HG03439 (cell line): ENCODE data around the gene ANKRD11.
"Not testable (repeated sequence)": the region's sequence is repeated elsewhere in the genome, so short reads cannot be mapped to it uniquely, and the experiment has no call there.

Experiments
- ATAC-seq: cut with Tn5 transposase; IDR thresholded peaks from one replicate; pipeline ENCODE4 v1.9.1; 2021; ENCODE audit warnings: mild to moderate bottlenecking, moderate library complexity; ENCODE audit not compliant: unreplicated experiment

Gene ANKRD11

DNA sequence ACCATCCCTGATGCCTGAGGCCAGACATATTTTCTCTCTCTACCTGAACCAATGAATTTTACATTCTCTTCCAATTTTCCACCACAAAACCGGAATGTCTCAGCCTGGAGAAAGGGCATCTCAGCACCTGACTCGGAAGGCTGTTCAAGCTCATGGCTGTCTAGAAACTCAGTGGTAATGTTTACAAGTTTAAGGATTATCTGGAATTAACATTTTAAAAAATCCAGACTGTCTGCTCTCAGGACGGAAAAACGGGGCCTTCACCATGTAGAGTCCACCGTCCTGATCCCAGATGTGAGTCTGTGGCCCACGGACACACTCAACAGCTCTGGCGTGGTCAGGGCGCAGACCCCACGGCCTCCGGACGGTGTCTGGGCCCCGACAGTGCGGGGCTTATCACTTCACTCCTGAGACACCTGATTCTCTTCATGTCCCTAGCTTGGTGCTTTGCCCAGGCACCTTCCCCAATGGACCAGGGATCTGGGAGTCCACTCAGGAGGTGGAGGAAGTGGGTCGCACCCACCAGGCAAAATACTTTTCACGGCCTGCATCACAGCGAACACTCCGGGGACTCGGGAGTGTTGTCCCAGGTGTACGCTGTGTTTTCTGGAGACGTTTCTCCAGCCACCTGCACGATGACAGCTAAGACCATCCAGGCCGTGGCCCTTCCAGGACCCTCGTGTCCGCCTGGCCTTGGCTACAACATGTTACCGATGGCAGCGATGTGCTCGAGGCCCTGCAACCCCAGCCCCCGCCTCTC, 171.3 kb downstream of the ANKRD11 start:
- ATAC-seq, result no peak

DNA sequence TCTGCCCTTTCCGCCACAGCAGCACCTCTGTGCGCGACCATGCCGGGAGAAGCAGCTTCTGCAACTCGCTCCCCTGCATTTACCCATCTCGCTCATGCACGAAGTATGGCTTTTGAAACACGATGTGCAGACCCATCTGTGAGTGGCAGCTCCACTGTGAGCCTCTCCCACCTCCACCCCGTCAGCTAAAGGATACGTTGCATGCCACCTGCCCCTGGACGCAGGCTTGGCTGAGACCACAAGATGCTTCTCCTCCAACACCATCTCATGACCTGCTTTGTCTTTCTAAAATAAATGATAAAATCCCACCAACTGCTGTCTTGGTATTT, 172.0 kb downstream of the ANKRD11 start:
- ATAC-seq, result no peak

DNA sequence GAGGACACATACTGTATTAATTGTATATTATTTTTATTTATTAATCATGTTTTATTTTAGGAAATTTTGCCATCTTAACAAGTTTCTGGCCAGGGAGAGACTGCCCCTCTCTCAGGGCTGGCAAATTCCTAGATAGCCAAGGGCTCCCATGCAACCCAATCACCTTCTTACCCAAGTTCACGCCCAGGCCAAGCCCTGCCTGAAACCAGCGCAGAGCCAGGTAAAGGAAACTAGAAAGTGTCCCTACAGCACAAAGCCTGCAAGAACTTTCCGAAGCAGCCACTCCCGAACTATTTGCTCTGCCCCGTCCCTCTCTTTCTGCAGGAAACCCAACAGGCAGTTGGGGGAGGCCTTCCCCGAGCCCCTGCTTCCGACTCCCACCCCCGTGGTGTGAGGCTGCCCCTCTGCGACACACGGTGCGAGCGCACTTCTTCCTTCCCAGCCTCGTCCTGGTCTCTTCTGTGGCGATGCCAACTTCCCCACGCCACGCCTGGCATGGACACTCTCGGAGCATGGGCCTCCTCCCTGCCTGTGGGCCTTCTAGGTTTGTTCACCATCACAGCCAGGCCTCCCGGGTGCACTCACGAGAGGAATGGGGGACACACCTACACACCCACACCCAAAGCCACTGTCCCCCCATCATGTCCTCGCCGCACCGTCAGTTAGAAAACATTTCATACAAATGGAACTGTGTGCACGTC, 172.5 kb downstream of the ANKRD11 start:
- no peak for ATAC-seq

DNA sequence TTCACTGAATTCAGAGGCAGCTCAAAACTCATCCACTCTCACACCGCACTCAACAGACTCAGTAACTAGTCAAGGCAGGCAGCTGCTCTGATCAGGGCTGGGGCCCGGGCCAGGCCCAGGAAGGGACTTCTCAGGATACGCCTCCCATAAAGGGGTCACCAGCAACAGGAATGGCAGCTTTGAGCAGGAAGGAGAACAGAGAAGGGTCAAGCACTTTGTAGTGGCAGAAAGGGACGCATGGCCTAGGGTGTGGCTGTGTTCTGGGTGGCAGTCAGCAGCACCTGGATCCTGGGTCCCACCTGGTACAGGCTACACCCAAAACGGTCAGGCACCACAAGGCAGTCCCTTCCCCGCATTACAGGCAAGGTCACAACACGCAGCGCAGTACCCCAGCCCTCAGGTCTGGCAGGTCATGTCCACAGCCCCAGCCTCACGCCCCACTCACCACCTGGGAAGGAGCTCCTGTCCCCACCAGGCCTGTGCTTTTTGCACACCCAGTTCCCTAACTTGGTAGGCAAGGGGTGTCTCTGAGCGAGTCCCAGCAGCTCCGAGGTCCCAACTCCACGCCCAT, 173.2 kb downstream of the ANKRD11 start:
- ATAC-seq, result no peak

DNA sequence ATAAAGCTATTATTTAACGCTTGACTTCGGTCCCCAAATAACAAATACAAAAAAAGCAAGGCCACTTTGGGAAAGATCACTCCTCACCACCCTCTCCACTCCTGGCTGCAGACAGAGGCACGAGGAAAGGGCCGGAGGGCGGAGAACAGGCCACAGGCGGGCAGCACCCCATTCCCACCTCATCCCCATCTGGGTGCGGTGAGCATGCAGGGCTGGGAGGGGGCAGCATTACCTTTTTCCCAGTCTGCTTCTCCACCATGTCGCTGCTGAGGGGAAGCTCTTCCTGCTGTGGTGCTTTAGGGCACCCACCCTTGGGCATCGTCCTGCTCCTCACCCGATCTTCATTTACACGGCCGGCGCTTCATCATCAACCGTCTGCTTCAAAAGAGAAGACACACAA, 173.7 kb downstream of the ANKRD11 start:
- no peak for ATAC-seq

DNA sequence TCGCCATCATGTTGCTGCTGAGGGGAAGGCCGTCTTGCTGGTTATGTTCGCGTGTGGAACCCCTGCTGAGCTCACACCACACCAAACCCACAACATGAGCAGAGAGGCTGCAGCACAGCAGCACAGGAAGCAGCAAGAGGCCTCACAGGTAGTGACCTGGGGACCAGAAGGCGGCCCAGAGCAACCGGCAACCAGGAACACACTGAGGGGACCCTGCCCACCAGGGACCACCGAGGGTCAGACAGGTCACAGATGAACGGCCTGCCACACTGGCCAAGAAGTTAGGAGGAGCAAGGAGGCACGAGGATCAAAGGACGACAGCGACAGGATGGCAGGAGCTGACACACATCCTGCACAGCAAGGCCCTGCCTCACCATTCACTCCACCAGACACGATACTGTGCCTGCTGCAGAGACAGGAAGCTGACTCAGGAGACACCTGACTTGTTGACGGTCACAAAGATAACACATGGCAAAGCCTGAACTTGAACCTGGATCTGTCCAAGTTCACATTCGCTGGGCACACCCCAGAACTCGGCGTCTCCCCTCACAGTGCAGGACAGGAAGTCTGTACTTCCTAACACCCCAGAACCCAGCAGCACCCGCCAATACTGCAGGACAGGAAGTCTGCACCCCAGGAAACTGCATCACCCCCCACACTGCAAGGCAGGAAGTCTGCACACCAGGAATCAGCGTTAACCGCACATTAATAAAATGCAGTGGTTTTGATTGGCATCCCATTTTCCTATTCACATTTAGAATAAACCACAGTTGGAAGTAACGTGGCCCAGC, 174.4 kb downstream of the ANKRD11 start:
- ATAC-seq, result no peak

DNA sequence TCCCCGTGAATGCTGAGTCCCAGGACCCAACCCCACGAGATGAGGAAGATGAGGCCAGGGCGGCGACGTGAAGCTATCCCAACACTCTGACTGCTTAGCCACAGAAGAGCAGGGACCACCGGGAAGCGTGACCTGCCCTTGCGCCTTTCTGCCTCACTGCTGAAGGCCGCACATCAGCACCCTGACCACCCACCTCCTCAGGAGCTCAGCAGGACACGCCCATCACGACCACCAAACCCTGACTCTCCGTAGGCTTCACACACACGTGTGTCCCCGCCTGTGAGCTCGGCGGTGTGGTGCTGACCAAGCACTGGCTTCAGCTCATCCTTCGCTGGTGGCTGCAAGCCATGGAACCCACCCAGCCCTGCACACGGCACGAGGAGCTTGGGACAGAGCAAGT, 175.1 kb downstream of the ANKRD11 start:
- no peak for ATAC-seq

DNA sequence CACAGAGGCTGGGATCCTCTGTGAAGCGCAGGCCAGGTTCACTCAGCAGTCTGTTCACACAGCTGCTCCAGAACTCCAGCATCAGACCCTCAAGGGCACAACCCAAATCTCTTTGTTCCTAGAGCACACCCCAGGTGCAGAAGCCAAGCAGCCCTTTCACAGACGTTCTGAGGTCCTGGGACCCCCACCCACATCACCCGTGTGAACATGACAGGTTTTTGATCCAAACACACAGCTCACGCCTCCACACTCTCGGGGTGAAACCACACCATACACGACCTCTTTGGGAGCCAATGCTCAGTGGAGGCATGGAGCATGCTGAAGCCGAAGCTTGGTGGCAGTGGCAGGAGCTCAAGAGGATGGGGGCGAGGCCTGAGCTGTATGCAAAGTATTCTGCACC, 175.5 kb downstream of the ANKRD11 start:
- no peak for ATAC-seq

DNA sequence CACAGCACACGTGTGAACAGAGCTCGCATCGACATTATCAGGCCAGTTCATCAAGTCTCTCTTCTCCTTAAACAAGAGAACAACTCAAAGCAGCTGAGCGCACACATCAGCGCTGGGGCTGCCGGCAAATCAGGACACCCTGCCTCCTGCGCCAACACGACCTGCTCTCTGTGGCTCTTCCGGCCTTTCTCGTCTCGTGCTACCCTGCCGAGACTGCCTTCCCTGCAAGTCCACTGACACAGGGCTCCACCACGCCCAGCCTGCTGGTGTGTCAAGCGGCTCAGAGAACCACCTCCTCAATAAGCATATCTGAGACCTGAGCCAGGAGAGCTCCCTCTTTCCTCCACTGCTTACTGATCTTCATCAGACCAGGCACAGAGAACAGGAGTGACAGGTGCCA, 176.0 kb downstream of the ANKRD11 start:
- no peak for ATAC-seq

DNA sequence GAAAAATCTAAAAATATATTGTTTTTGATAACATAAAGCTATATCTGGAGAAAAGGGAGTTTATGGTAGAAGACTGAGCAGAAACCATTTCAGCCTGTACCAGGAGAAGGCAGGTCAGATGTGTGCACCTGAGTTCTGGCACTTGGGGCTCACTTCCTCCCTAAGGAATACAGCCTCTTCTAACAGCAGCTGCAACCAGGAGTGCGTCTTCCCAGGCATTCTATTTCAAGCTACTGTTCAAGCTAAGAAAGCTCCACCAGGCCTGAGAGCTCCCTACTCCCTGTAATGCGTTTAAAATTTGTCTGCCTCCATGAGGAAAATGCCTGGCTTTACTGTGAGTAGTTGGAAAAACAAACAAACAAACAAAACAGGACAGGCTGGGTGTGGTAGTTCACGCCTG, 176.8 kb downstream of the ANKRD11 start:
- ATAC-seq, result no peak

DNA sequence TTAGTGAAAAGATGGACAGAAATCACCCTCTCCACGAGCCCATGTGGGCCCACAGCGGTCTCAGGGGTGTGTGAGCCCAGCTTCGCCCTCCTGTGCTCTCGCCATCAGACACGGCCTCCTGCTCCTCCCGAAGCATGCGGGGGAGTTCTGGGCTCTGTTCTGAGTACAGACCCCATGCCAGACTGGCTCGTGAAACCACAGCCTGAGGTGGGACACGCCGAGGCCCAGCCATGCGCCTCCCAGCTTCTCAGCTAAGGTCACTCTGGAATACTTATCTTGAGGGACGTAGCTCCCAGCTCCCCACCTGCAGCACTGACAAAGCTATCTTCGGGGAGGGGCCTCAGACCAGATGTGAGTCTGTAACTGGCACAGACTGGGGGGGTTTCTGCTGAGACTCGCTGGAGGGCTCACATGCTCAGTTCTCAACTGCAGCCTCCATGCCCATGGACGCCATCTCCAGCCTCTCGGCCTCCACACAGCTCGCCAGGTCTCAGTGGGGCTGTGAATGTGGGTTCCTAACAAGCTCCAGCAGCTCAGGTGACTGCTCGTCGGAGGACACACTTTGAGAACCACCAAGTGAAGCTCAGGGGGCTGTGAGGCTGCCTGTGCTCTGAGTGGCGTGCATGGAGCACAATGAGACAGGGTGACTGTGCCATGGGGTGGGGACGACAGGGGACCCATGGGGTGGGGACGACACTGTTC, 177.6 kb downstream of the ANKRD11 start:
- ATAC-seq, result no peak

DNA sequence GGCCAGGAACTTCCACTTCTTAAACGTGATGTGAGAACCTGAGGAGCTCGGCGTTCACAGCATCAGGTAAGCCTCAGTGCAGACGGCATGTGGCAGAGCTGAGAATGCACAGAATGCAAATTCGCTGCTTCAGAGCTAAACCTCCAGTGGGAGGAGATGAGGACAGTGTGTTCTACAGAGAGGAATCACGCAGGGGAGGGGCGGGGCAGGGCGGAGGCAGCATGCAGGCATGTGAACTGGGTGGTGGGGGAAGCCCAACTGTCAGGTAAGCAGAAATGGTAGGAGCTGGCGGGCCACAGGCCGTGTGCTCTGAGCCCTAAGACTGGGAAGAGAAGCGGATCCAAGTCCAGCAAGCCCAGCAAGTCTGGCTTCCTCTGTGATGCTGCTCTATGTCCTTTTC, 178.2 kb downstream of the ANKRD11 start:
- ATAC-seq, result no peak

DNA sequence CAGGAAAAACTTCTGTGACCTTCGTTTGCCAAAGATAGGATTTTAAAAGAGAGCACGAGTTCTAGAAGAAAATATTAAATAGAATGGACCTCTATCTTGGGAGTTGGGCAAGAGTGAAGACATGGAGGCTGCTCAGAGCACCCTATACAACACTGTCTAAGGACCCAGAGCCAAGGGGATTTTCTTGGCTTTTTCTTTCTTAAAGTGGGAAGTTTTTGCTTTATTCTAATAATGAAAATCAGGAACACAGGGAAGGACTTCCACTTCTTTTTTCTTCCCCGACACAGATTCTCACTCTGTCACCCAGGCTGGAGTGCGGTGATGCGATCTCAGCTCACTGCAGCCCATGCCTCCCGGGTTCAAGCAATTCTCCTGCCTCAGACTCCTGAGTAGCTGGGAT, 178.7 kb downstream of the ANKRD11 start:
- no peak for ATAC-seq

DNA sequence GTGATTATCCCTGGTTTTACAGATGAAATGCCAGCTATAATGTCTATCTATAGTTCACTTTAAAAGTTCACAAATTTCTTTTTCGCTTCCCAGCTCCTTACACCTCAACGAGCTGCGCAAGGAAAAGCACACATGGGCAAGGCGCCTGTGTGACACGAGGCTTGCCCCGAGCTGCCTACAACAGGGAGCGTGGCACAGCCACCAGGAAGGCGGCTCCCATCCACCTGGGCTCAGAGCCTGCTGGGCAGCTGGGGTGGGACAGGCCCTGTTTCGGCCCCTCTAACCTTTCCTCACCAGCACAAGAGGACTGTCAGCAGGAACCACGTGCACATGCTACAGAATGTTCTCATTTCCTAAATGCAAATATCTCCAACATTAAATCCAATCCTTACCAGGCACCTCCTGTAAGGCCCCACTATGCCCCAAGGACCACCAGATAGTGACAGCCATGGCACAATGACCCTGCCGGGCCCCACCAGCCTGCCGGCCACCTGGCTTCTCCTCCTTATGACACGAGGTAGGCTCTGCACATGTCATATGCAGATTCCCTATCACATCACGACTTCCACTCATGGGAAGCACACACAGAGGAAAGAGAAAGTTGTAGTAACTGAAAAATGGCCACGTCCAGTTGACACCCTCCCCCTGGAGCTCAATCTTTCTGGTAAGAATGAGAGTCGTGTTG, 180.8 kb downstream of the ANKRD11 start:
- no peak for ATAC-seq

DNA sequence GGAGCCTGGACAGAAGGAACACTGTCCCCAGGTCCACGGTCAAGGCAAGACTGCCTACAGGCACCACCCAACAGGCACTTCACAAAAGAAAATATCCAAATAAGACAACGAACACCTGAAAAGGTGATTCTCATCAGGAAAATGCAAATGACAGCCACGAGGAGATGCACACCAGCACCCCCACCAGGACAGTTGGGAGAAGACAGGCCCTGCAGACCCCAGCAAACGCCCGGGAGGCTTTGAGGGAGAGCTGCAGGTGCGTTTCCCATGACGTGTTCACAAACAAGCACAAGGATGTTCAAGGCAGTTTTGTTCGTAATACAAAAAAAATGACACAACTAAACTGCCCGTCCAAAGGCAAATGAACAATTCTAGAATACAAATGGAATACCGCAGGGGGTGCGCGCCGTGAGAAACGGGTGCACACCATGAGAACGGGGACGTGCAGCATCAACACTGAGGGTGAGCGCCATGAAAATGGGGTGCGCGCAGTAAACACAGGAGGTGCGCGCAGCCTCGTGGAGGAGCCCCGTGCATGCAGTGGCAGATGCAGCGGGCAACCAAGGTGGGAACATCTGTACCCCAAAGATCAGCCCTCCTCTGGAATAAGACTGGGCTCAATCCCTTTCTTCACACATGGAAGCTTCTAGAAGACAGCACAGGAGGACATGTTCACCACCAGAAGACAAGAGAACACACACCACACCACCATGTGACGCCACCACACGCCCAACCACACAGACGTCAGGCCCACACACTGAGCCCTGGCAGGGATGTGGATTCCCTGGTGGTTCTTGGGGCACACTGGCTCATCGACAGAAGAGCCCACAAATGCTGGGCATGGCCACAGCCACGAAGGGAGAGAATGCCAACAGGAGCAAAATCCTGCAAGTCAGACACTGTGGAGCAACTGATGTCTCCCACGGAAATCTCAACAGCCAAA, 181.7 kb downstream of the ANKRD11 start:
- ATAC-seq, result no peak

DNA sequence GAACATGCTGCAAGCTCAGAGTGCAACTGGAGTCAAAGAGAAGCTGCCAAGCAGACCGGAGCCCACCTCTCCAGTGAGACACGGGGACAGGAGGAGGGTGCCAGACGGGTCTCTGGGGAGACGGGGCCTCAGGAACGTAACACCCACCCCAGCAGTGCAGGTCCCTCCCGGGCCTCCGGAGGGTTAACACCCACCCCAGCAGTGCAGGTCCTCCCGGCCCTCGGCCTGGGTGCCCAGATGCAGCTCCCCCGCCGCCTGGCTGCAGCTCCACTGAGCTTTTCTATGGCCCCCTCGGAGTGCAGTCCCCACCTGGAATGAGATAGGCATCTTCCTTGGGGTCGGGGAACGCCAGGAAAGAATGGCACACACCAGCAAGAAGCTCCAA, 182.9 kb downstream of the ANKRD11 start:
- no peak for ATAC-seq

DNA sequence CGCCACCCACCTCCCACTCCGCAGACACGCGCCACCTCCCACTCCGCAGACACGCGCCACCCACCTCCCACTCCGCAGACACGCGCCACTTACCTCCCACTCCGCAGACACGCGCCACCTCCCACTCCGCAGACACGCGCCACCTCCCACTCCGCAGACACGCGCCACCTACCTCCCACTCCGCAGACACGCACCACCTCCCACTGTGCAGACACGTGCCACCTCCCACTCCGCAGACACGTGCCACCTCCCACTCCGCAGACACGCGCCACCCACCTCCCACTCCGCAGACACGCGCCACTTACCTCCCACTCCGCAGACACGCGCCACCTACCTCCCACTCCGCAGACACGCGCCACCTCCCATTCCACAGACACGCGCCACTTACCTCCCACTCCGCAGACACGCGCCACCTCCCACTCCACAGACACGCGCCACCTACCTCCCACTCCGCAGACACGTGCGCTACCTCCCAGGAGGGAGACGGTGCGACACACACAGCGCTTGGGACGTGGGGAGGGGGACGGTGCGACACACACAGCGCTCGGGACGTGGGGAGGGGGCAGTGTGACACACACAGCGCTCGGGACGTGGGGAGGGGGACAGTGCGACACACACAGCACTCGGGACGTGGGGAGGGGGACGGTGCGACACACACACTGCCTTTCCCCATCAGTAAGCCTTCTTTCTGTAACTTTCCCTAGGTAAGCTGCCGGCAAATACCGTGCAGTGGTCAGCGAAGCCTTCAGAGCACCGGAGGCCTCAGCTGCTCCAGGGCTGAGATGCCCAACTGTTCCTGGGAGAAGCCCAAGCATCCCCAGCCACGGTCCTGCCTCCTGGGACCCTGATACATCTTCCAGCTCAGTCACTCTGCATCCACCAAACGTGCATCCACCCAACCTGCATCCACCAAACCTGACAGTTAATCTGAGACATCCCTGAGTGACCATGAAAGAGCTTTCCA, 183.6 kb downstream of the ANKRD11 start:
- not testable (repeated sequence) for ATAC-seq
